ENCODE data around the gene GPR75. TPM values are rescaled to one million over a fixed set of nuclear protein-coding genes. Genes with fewer than 3 reads are reported as not detected.

The GPR75 gene
- total RNA-seq, 1 donor from 2014 or later, result 0.52 TPM

DNA sequence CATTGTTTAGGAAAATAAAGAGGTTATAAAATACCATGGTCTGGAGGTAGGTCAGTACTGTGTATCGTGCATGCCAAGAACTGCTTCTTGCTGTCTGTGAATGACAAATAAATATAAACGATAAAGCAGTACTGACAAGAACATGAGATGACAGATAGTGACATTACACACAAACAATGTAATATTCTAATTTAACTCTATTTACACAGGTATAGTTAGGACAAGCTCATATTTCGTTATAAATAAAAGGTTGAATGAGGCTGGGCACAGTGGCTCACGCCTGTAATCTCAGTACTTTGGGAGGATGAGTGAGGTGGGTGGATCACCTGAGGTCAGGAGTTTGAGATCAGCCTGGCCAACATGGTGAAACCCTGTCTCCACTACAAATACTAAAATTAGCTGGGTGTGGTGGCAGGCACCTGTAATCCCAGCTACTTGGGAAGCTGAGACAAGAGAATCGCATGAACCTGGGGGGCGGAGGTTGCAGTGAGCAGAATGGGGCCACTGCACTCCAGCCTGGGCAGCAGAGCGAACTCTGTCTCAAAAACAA, 14.7 kb upstream of the GPR75 start:
- H3K4me3 ChIP-seq (ENCODE audit: low read depth, low read length), result no peak overlapping the region
- DNase-seq (ENCODE audit: low read depth), result no peak
- TF ChIP-seq, protein P1, sequence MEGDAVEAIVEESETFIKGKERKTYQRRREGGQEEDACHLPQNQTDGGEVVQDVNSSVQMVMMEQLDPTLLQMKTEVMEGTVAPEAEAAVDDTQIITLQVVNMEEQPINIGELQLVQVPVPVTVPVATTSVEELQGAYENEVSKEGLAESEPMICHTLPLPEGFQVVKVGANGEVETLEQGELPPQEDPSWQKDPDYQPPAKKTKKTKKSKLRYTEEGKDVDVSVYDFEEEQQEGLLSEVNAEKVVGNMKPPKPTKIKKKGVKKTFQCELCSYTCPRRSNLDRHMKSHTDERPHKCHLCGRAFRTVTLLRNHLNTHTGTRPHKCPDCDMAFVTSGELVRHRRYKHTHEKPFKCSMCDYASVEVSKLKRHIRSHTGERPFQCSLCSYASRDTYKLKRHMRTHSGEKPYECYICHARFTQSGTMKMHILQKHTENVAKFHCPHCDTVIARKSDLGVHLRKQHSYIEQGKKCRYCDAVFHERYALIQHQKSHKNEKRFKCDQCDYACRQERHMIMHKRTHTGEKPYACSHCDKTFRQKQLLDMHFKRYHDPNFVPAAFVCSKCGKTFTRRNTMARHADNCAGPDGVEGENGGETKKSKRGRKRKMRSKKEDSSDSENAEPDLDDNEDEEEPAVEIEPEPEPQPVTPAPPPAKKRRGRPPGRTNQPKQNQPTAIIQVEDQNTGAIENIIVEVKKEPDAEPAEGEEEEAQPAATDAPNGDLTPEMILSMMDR (conservative IDR thresholded peaks at IDR 0.05; ENCODE audit: low read depth, low read length), result no peak

DNA sequence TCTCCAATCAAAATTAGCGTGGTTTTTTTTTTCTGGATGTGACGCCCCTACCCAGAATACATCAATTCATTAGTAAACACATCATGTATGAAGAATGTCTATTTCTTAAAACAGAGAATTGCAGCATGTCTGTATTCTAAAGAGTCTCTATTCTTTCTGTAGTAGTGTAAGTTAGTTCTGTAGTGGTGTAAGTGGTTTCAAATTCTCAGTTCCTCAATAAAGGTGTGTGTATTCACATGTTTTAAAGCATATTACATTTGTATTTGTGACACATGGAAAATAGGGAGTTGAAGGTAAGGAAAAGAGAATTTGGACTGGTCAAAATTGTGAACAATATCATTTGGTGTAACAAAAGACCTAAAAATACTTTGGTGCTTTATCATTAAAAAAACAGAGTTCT, 8.0 kb upstream of the GPR75 start:
- DNase-seq (ENCODE audit: low read depth), result no peak
- H3K4me3 ChIP-seq (ENCODE audit: low read depth, low read length), result no peak overlapping the region
- TF ChIP-seq, protein P1 (conservative IDR thresholded peaks at IDR 0.05; ENCODE audit: low read depth, low read length), result no peak

- TF ChIP-seq, protein P1 (conservative IDR thresholded peaks at IDR 0.05; ENCODE audit: low read depth, low read length), result no peak
- DNase-seq (ENCODE audit: low read depth), result no peak
- no peak overlapping the region for H3K4me3 ChIP-seq (ENCODE audit: low read depth, low read length)
These were observed 7.4 kb upstream of the GPR75 start for GRCh38 chr2:53867169-53867568.

DNA sequence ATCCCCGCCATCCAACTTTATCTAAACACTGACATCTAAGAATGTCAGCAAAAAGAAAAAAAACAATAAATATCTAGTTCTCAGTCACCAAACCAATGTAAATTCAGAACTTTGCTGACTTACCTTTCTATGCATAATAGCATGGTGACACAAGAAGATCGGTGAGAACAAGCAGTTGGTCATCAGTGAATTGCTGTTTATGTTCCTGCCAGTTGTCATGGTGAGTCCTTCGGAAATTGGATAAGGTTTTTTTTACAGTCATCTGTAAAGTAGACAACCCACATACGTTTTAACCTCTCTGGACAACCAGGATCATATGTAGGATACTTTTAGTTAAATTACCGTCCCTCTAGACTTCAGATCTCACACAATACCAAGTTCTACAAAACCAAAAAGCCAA, 6.2 kb upstream of the GPR75 start:
- TF ChIP-seq, protein P1 (conservative IDR thresholded peaks at IDR 0.05; ENCODE audit: low read depth, low read length), result no peak
- H3K4me3 ChIP-seq (ENCODE audit: low read depth, low read length), result no peak overlapping the region
- DNase-seq (ENCODE audit: low read depth), result no peak

DNA sequence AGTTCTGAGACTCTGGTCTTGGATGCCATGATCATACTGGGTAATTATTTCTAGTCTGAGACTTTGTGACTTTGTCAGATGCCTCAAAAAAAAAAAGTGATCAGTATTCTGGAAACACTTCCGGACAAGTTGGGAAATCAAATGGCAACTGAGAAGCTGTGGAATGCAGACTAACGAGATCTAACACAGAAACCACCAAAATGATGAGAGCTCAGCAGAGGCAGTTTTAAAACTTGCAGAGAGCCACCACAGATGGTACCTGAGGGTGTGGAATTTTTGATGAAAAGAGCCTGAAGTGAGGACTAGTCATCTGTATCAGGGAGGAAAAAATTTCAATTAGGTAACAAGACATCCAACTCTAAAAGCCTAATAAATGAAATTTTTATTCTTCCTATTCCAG, 5.5 kb upstream of the GPR75 start:
- no peak overlapping the region for H3K4me3 ChIP-seq (ENCODE audit: low read depth, low read length)
- TF ChIP-seq, protein P1 (conservative IDR thresholded peaks at IDR 0.05; ENCODE audit: low read depth, low read length), result no peak
- no peak for DNase-seq (ENCODE audit: low read depth)

GRCh38 chr2:53863538-53864227, 3.9 kb upstream of the GPR75 start:
- TF ChIP-seq, protein P1 (conservative IDR thresholded peaks at IDR 0.05; ENCODE audit: low read depth, low read length), result no peak
- DNase-seq (ENCODE audit: low read depth), result no peak
- H3K4me3 ChIP-seq (ENCODE audit: low read depth, low read length), result no peak overlapping the region

DNA sequence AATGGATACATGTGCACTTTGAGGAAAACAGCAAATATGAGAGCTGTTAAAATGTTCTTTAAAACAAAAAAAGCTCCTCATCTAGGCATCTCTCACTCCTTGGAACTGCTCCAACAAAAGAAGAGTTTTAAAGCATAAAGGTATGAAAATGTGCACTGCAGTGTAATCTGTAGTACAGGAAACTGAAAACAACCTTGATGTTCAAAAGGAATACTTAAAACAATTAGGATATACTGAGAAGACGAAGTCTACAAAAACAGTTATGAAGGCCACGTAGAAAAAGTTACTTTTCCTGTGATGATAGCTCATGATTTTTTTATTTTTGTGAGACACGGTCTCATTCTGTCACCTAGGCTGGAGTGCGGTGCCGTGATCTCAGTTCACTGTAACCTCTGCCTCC, 2.1 kb upstream of the GPR75 start:
- H3K4me3 ChIP-seq (ENCODE audit: low read depth, low read length), result no peak overlapping the region
- no peak for DNase-seq (ENCODE audit: low read depth)
- TF ChIP-seq, protein P1 (conservative IDR thresholded peaks at IDR 0.05; ENCODE audit: low read depth, low read length), result no peak

Measured in epithelial cell of proximal tubule (primary cell).